Measurements from ENCODE around the gene PLSCR1. TPM values are rescaled to one million over a fixed set of nuclear protein-coding genes. Genes with fewer than 3 reads are reported as not detected.

The PLSCR1 gene
- total RNA-seq, 2 donors from 2014 or later, result 61.7 to 64.9 TPM

DNA sequence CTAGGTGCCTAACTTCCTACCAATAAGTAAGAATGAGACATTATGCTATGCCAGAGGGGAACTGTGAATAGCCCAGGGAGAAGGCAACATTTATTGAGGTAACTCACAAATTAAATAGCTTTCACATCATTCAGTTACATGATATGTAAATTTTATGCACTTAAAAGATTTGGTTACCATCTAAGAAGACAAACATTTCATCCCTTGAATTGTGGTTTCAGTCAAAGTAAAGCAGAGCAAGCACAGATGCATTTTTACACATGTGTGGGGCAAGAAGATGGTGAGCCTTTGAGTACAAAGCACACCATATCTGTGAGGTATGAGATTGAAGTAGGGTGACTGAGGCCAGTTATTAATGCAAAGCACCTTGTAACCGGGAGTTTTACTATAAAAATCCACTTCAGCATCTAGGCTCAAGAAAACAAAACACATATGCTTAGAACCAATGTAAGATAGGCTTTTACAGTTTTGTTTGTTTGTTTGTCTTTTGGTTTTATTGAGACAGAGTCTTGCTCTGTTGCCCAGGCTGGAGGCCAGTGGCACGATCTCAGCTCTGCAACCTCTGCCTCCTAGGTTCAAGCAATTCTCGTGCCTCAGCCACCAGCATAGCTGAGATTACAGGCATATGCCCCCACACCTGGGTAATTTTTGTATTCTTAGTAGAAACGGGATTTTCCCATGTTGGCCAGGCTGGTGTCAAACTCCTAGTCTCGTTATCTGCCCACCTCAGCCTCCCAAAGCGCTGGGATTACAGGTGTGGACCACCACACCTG, 78.5 kb downstream of the PLSCR1 start:
- TF ChIP-seq CTCF (IDR thresholded peaks at IDR 0.05) (no peak), POLR2A (IDR thresholded peaks at IDR 0.05) (no peak)
- no peaks in the 10 kb centered on the region for H3K27me3 ChIP-seq
- no peak overlapping the region for H3K4me3 ChIP-seq
- H3K9me3 ChIP-seq, result no peaks in the 10 kb centered on the region
- intact Hi-C loops (cut with DNase I), result no loop called here
- WGBS, 2 donors, result 87 to 91% methylated on average over 6 of the region's 6 CpGs
- ATAC-seq (no peak), DNase-seq (no peak)
- H3K4me1 ChIP-seq, result peaks cover 23% of the 10 kb centered on the region
- H3K27ac ChIP-seq, result no peak overlapping the region
- no peaks in the 10 kb centered on the region for H3K36me3 ChIP-seq (replicated peaks in 1 of 2; ENCODE audit: insufficient read depth in 1 of 2, low read depth in 2 of 2)

Small RNA genes lying within 50 kb of the gene (small RNA-seq; reads per million reads assigned to genes)
- gene RNU6-428P, result not detected

Other genes starting within 250 kb of the PLSCR1 start
- not detected for gene PLSCR2, start 75.0 kb downstream of the PLSCR1 start, total RNA-seq
- gene PLSCR5, start 60.7 kb upstream of the PLSCR1 start, total RNA-seq, result not detected